ENCODE data around the gene TNFSF8. TPM values are rescaled to one million over a fixed set of nuclear protein-coding genes. Genes with fewer than 3 reads are reported as not detected.

Gene TNFSF8
- total RNA-seq, 1 experiment from 2014 or later = not detected

DNA sequence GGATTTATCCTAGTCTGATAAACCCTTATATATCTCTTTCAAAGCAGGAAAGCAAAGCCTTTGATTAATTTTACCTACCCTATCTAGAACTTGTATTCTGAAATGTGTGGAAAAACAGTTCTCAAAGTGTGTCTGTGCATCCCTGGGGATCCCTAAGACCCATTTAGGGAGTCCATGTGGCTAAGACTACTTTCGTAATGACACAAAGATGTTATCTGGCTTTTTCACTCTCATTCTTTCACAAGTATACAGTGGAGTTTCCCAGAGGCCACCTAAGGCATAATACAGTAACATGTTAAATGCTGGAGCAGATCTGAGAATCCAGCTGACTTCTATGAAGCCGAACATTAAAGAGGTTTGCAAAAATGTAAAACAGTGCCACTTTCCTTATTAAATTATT lies 70.2 kb downstream of the TNFSF8 start:
- ChIA-PET POLR2A (no interaction called here), CTCF (no interaction called here)
- Mint-ChIP-seq H3K36me3 (no peaks in the 10 kb centered on the region), H3K4me3 (no peak overlapping the region), H3K27ac (no peak overlapping the region), H3K27me3 (ENCODE audit: low read depth) (peaks cover 7% of the 10 kb centered on the region), H3K9me3 (0 out of 2 replicates have a peak, but pooled peaks cover 3% of the 10 kb centered on the region), H3K4me1 (peaks cover 2% of the 10 kb centered on the region; the same call in 1 of the 2 replicates)
- DNase-seq (ENCODE audit: low spot score) = no peak
- no peak for ATAC-seq
- no peak for TF ChIP-seq ZNF219 (CRISPR knock-in tag; IDR thresholded peaks at IDR 0.05; ENCODE audit: borderline replicate concordance)

DNA sequence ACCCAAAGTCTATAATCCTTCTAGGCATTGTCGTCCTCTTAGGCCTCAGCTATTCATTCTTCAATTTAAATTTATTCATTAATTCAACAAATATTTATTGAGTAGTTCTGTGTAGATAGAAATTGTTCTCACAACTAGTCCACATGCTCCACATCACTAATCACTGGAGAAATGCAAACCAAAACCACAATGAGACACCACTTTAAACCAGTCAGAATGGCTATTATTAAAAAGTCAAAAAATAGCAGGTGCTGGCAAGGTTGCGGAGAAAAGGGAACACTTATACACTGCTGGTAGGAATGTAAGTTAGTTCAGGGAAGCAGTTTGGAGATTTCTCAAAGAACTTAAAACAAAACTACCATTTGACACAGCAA lies 73.5 kb downstream of the TNFSF8 start:
- no peak for DNase-seq (ENCODE audit: low spot score)
- ChIA-PET CTCF (no interaction called here), POLR2A (no interaction called here)
- no peaks in the 10 kb centered on the region for H3K36me3 Mint-ChIP-seq
- TF ChIP-seq RELA (CRISPR knock-in tag; IDR thresholded peaks at IDR 0.05; ENCODE audit: borderline replicate concordance) = no peak
- TF ChIP-seq, protein P1, sequence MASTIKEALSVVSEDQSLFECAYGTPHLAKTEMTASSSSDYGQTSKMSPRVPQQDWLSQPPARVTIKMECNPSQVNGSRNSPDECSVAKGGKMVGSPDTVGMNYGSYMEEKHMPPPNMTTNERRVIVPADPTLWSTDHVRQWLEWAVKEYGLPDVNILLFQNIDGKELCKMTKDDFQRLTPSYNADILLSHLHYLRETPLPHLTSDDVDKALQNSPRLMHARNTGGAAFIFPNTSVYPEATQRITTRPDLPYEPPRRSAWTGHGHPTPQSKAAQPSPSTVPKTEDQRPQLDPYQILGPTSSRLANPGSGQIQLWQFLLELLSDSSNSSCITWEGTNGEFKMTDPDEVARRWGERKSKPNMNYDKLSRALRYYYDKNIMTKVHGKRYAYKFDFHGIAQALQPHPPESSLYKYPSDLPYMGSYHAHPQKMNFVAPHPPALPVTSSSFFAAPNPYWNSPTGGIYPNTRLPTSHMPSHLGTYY (CRISPR knock-in tag; IDR thresholded peaks at IDR 0.05) = no peak
- TF ChIP-seq, protein P2, sequence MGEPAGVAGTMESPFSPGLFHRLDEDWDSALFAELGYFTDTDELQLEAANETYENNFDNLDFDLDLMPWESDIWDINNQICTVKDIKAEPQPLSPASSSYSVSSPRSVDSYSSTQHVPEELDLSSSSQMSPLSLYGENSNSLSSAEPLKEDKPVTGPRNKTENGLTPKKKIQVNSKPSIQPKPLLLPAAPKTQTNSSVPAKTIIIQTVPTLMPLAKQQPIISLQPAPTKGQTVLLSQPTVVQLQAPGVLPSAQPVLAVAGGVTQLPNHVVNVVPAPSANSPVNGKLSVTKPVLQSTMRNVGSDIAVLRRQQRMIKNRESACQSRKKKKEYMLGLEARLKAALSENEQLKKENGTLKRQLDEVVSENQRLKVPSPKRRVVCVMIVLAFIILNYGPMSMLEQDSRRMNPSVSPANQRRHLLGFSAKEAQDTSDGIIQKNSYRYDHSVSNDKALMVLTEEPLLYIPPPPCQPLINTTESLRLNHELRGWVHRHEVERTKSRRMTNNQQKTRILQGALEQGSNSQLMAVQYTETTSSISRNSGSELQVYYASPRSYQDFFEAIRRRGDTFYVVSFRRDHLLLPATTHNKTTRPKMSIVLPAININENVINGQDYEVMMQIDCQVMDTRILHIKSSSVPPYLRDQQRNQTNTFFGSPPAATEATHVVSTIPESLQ (CRISPR knock-in tag; IDR thresholded peaks at IDR 0.05) = no peak
- TF ChIP-seq, protein P3, sequence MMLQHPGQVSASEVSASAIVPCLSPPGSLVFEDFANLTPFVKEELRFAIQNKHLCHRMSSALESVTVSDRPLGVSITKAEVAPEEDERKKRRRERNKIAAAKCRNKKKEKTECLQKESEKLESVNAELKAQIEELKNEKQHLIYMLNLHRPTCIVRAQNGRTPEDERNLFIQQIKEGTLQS (CRISPR knock-in tag; conservative IDR thresholded peaks at IDR 0.05) = no peak
- no peak overlapping the region for H3K4me3 Mint-ChIP-seq
- H3K4me1 Mint-ChIP-seq = no peaks in the 10 kb centered on the region
- H3K9me3 Mint-ChIP-seq = no peaks in the 10 kb centered on the region
- H3K27ac Mint-ChIP-seq = no peak overlapping the region
- no peak for ATAC-seq
- H3K27me3 Mint-ChIP-seq (ENCODE audit: low read depth) = peaks cover 3% of the 10 kb centered on the region; the same call in 1 of the 2 replicates

DNA sequence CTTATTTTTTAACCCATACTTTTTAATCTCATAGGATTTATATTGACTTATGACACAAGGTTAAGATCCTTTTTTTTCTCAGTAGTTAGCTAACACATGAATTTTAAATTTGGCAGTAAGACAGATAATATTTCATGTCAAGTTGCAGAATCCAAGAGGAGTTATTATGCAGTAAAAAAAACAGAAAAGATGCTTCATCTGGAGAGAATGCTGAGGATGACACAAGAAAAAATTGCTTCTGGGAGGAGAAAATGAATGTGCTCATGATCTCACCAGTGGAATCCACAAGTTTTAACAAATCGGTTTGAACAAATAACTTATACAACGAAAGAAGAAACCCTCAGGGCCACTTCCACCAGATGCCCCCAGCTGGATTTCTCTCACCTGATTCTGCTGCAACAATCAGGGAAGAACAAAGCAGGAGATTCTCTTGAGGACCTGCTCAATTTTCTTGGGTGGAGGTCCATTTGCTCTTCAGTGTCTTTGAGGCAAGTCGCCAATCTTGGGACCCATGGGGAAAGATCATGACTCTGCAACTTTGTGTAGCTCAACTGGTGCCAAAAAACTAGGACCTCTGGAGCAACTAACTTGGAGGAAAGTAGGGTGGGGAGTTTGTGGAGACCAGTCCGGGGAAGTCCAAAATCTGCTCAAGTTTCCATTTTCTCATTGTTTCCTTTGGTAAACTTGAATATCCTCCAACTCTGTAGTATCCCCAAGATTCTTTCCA lies 74.0 kb downstream of the TNFSF8 start:
- POLR2A ChIA-PET = no interaction called here
- no peak overlapping the region for H3K27ac Mint-ChIP-seq
- TF ChIP-seq JUN (CRISPR knock-in tag; IDR thresholded peaks at IDR 0.05) = no peak
- TF ChIP-seq, protein P4, sequence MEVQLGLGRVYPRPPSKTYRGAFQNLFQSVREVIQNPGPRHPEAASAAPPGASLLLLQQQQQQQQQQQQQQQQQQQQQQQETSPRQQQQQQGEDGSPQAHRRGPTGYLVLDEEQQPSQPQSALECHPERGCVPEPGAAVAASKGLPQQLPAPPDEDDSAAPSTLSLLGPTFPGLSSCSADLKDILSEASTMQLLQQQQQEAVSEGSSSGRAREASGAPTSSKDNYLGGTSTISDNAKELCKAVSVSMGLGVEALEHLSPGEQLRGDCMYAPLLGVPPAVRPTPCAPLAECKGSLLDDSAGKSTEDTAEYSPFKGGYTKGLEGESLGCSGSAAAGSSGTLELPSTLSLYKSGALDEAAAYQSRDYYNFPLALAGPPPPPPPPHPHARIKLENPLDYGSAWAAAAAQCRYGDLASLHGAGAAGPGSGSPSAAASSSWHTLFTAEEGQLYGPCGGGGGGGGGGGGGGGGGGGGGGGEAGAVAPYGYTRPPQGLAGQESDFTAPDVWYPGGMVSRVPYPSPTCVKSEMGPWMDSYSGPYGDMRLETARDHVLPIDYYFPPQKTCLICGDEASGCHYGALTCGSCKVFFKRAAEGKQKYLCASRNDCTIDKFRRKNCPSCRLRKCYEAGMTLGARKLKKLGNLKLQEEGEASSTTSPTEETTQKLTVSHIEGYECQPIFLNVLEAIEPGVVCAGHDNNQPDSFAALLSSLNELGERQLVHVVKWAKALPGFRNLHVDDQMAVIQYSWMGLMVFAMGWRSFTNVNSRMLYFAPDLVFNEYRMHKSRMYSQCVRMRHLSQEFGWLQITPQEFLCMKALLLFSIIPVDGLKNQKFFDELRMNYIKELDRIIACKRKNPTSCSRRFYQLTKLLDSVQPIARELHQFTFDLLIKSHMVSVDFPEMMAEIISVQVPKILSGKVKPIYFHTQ (CRISPR knock-in tag; IDR thresholded peaks at IDR 0.05) = no peak
- no peak for TF ChIP-seq PRRX2 (CRISPR knock-in tag; IDR thresholded peaks at IDR 0.05)
- TF ChIP-seq, protein P5, sequence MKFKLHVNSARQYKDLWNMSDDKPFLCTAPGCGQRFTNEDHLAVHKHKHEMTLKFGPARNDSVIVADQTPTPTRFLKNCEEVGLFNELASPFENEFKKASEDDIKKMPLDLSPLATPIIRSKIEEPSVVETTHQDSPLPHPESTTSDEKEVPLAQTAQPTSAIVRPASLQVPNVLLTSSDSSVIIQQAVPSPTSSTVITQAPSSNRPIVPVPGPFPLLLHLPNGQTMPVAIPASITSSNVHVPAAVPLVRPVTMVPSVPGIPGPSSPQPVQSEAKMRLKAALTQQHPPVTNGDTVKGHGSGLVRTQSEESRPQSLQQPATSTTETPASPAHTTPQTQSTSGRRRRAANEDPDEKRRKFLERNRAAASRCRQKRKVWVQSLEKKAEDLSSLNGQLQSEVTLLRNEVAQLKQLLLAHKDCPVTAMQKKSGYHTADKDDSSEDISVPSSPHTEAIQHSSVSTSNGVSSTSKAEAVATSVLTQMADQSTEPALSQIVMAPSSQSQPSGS (CRISPR knock-in tag; IDR thresholded peaks at IDR 0.05; ENCODE audit: borderline replicate concordance, low read depth) = no peak
- TF ChIP-seq, protein P6, sequence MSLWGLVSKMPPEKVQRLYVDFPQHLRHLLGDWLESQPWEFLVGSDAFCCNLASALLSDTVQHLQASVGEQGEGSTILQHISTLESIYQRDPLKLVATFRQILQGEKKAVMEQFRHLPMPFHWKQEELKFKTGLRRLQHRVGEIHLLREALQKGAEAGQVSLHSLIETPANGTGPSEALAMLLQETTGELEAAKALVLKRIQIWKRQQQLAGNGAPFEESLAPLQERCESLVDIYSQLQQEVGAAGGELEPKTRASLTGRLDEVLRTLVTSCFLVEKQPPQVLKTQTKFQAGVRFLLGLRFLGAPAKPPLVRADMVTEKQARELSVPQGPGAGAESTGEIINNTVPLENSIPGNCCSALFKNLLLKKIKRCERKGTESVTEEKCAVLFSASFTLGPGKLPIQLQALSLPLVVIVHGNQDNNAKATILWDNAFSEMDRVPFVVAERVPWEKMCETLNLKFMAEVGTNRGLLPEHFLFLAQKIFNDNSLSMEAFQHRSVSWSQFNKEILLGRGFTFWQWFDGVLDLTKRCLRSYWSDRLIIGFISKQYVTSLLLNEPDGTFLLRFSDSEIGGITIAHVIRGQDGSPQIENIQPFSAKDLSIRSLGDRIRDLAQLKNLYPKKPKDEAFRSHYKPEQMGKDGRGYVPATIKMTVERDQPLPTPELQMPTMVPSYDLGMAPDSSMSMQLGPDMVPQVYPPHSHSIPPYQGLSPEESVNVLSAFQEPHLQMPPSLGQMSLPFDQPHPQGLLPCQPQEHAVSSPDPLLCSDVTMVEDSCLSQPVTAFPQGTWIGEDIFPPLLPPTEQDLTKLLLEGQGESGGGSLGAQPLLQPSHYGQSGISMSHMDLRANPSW (CRISPR knock-in tag; conservative IDR thresholded peaks at IDR 0.05; ENCODE audit: low read depth) = no peak
- no peak for TF ChIP-seq MYBL2 (CRISPR knock-in tag; IDR thresholded peaks at IDR 0.05)
- TF ChIP-seq ZNF219 (CRISPR knock-in tag; IDR thresholded peaks at IDR 0.05; ENCODE audit: borderline replicate concordance) = no peak
- TF ChIP-seq, protein P7, sequence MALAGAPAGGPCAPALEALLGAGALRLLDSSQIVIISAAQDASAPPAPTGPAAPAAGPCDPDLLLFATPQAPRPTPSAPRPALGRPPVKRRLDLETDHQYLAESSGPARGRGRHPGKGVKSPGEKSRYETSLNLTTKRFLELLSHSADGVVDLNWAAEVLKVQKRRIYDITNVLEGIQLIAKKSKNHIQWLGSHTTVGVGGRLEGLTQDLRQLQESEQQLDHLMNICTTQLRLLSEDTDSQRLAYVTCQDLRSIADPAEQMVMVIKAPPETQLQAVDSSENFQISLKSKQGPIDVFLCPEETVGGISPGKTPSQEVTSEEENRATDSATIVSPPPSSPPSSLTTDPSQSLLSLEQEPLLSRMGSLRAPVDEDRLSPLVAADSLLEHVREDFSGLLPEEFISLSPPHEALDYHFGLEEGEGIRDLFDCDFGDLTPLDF (CRISPR knock-in tag; IDR thresholded peaks at IDR 0.05) = no peak
- TF ChIP-seq, protein P8, sequence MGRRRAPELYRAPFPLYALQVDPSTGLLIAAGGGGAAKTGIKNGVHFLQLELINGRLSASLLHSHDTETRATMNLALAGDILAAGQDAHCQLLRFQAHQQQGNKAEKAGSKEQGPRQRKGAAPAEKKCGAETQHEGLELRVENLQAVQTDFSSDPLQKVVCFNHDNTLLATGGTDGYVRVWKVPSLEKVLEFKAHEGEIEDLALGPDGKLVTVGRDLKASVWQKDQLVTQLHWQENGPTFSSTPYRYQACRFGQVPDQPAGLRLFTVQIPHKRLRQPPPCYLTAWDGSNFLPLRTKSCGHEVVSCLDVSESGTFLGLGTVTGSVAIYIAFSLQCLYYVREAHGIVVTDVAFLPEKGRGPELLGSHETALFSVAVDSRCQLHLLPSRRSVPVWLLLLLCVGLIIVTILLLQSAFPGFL (CRISPR knock-in tag; IDR thresholded peaks at IDR 0.05; ENCODE audit: borderline replicate concordance) = no peak
- TF ChIP-seq, protein P9, sequence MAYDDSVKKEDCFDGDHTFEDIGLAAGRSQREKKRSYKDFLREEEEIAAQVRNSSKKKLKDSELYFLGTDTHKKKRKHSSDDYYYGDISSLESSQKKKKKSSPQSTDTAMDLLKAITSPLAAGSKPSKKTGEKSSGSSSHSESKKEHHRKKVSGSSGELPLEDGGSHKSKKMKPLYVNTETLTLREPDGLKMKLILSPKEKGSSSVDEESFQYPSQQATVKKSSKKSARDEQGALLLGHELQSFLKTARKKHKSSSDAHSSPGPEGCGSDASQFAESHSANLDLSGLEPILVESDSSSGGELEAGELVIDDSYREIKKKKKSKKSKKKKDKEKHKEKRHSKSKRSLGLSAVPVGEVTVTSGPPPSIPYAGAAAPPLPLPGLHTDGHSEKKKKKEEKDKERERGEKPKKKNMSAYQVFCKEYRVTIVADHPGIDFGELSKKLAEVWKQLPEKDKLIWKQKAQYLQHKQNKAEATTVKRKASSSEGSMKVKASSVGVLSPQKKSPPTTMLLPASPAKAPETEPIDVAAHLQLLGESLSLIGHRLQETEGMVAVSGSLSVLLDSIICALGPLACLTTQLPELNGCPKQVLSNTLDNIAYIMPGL (CRISPR knock-in tag; IDR thresholded peaks at IDR 0.05) = no peak
- TF ChIP-seq ZNF416 (CRISPR knock-in tag; IDR thresholded peaks at IDR 0.05) = no peak

More for the DNA sequence above, 74.0 kb downstream of the TNFSF8 start:
- peaks cover 1% of the 10 kb centered on the region for H3K4me1 Mint-ChIP-seq
- peaks cover 3% of the 10 kb centered on the region; the same call in 1 of the 2 replicates for H3K27me3 Mint-ChIP-seq (ENCODE audit: low read depth)
- no peak overlapping the region for H3K4me3 Mint-ChIP-seq
- DNase-seq (ENCODE audit: low spot score) = no peak
- H3K9me3 Mint-ChIP-seq = no peaks in the 10 kb centered on the region
- CTCF ChIA-PET = no interaction called here
- no peak for ATAC-seq
- H3K36me3 Mint-ChIP-seq = no peaks in the 10 kb centered on the region

All from WTC11 (cell line).